Endothelial cell of umbilical vein (primary cell): ENCODE results near the gene LDLRAD3. TPM values are rescaled to one million over a fixed set of nuclear protein-coding genes. Genes with fewer than 3 reads are reported as not detected.

ENCODE experiments used
- BruUV-seq: library from RNA; stranded (reverse); fragments of 400-500 nt; replicated peaks from 2 replicates; lab custom pipeline; 2021; lab: Mats Ljungman, UMichigan
- CTCF ChIA-PET: fragments of 300-600, 350-600 bp; sonication (Branson Sonifier 250); formaldehyde crosslinking; loops from one replicate; lab custom pipeline; 2021; ENCODE audit warnings: antibody characterized with exemption, inconsistent platforms; lab: Charles Lee
- POLR2A ChIA-PET: fragments of 300-600, 350-600 bp; sonication (Branson Sonifier 250); formaldehyde crosslinking; loops from one replicate; lab custom pipeline; 2021; ENCODE audit warnings: antibody characterized with exemption, inconsistent platforms; lab: Charles Lee
- DNase-seq: peaks from one replicate; pipeline ENCODE4 v3.0.0-alpha.2; 2011; ENCODE audit warnings: low read depth, low spot score
- FAIRE-seq: peaks from 2 replicates; lab custom pipeline; 2011; peaks lifted over from hg19 to GRCh38; lab: Jason Lieb, UNC
- H2AFZ ChIP-seq: 2 replicates; pipeline ENCODE4 v1.6.0; 2012; ENCODE audit warnings: low read depth, low read length, control low read depth, inconsistent platforms
- H3K27ac ChIP-seq: 2 replicates; pipeline ENCODE4 v1.5.1; 2011; ENCODE audit warnings: low read depth, mild to moderate bottlenecking, control low read depth, low read length, moderate library complexity; ENCODE audit not compliant: insufficient read depth
- H3K27me3 ChIP-seq, 2 experiments: 2 replicates each; pipeline versions ENCODE4 v1.6.0 to v1.6.1; 2011; ENCODE audit warnings: low read length in 2 of 2, mixed read lengths in 1 of 2; ENCODE audit not compliant: control insufficient read depth in 2 of 2, insufficient read depth in 2 of 2
- H3K36me3 ChIP-seq, 2 experiments: 2 replicates in 1 of 2; 3 replicates in 1 of 2; pipeline ENCODE4 v1.5.1; 2011; ENCODE audit warnings: low read length in 2 of 2, mild to moderate bottlenecking in 1 of 2, moderate library complexity in 1 of 2; ENCODE audit not compliant: control insufficient read depth in 2 of 2, insufficient read depth in 2 of 2; ENCODE audit errors: extremely low read depth in 1 of 2
- H3K4me1 ChIP-seq: 3 replicates; pipeline ENCODE4 v1.5.1; 2011; ENCODE audit warnings: mild to moderate bottlenecking, low read length; ENCODE audit not compliant: control insufficient read depth, insufficient read depth; ENCODE audit errors: extremely low read depth
- H3K4me2 ChIP-seq: 2 replicates; pipeline ENCODE4 v1.6.1; 2011; ENCODE audit warnings: low read length, control low read depth, mixed read lengths; ENCODE audit not compliant: insufficient read depth
- H3K4me3 ChIP-seq, 3 experiments: fragments of 200-600 bp in 1 of 3; sonication (generic), shearing (Covaris generic) in 1 of 3; replicated peaks in 1 of 3; 2 replicates each; pipeline ENCODE4 v1.5.1; 2011 to 2016; ENCODE audit warnings: control low read depth in 3 of 3, low read length in 3 of 3, mild to moderate bottlenecking in 2 of 3, inconsistent platforms in 1 of 3, low read depth in 1 of 3, moderate library complexity in 1 of 3; ENCODE audit not compliant: insufficient read depth in 1 of 3
- H3K79me2 ChIP-seq: 2 replicates; pipeline ENCODE4 v1.6.0; 2012; ENCODE audit warnings: low read length, inconsistent platforms; ENCODE audit not compliant: control insufficient read depth, insufficient read depth
- H3K9ac ChIP-seq: replicated peaks from 2 replicates; pipeline ENCODE3; 2011; ENCODE audit warnings: low read length, control low read depth; ENCODE audit not compliant: insufficient read depth; ENCODE audit errors: extremely low read depth
- H3K9me1 ChIP-seq: replicated peaks from 3 replicates; pipeline ENCODE4 v1.6.0; 2011; ENCODE audit warnings: mild to moderate bottlenecking, low read length; ENCODE audit not compliant: control insufficient read depth, insufficient read depth; ENCODE audit errors: extremely low read depth
- H3K9me3 ChIP-seq: replicated peaks from 2 replicates; pipeline ENCODE4 v1.5.1; 2012; ENCODE audit warnings: low read length, inconsistent platforms; ENCODE audit not compliant: control insufficient read depth, insufficient read depth
- H4K20me1 ChIP-seq: replicated peaks from 2 replicates; pipeline ENCODE3; 2011; ENCODE audit warnings: mild to moderate bottlenecking, low read length; ENCODE audit not compliant: control insufficient read depth, insufficient read depth; ENCODE audit errors: extremely low read depth
- CTCF ChIP-seq, 2 donors: IDR thresholded peaks; 1 replicate in 1 of 2; 2 replicates in 1 of 2; pipeline ENCODE4 v1.5.1; 2011; ENCODE audit warnings: low read length in 2 of 2, mild to moderate bottlenecking in 2 of 2, moderate library complexity in 2 of 2, control low read depth in 1 of 2, inconsistent platforms in 1 of 2, low read depth in 1 of 2; ENCODE audit not compliant: insufficient read depth in 1 of 2; ENCODE audit errors: extremely low read depth in 1 of 2
- EZH2 ChIP-seq: IDR thresholded peaks from 2 replicates; pipeline ENCODE4 v1.6.1; 2012; ENCODE audit warnings: borderline replicate concordance, low read depth, mild to moderate bottlenecking, moderate library complexity, low read length, inconsistent platforms; ENCODE audit not compliant: severe bottlenecking
- FOS ChIP-seq: IDR thresholded peaks from 2 replicates; pipeline ENCODE4 v1.6.1; 2011; ENCODE audit warnings: mild to moderate bottlenecking, low read length, moderate library complexity, borderline replicate concordance; ENCODE audit not compliant: insufficient read depth
- GATA2 ChIP-seq: IDR thresholded peaks from 2 replicates; pipeline ENCODE4 v1.7.0; 2011; ENCODE audit warnings: low read depth, mild to moderate bottlenecking, moderate library complexity, mixed read lengths, low read length; ENCODE audit not compliant: insufficient read length, insufficient read depth
- JUN ChIP-seq: IDR thresholded peaks from 2 replicates; pipeline ENCODE4 v1.6.1; 2011; ENCODE audit warnings: borderline replicate concordance, low read depth; ENCODE audit not compliant: insufficient read length, insufficient read depth
- MAX ChIP-seq: IDR thresholded peaks from 2 replicates; pipeline ENCODE4 v1.6.1; 2011; ENCODE audit not compliant: insufficient read depth, insufficient read length
- MYC ChIP-seq: IDR thresholded peaks from one replicate; pipeline ENCODE4 v1.6.1; 2011; ENCODE audit warnings: mild to moderate bottlenecking, low read depth, low read length
- POLR2A ChIP-seq: IDR thresholded peaks from 2 replicates; pipeline ENCODE4 v1.6.1; 2012; ENCODE audit warnings: low read depth, mild to moderate bottlenecking, control low read depth, low read length
- POLR2AphosphoS5 ChIP-seq: IDR thresholded peaks from 2 replicates; pipeline ENCODE4 v1.6.1; 2012; ENCODE audit warnings: low read depth, mild to moderate bottlenecking, control low read depth, low read length, moderate library complexity; ENCODE audit not compliant: insufficient read depth
- dilution Hi-C: fragments of 300-500 bp; cut with MboI; formaldehyde crosslinking; loops from one replicate; pipeline ENCODE4 v1.15.0; 2019; ENCODE audit warnings: low sequenced_read_pairs; ENCODE audit not compliant: extremely low pct_ligation_motif_present
- intact Hi-C: fragments of 100-400 bp; cut with micrococcal nuclease; formaldehyde crosslinking; loops from one replicate; pipeline ENCODE4 v1.10.0; 2022
- polyA plus RNA-seq, 4 experiments: library from polyadenylated mRNA; depleted of rRNA in 3 of 4; stranded (reverse) in 3 of 4; unstranded in 1 of 4; fragments of >200 nt; gene quantifications; 2 replicates each; pipeline versions ENCODE4 v1.2.1 to v1.2.3, GENCODE V29; 2011 to 2012; ENCODE audit warnings: missing spikeins in 1 of 4
- total RNA-seq: library from RNA; stranded (reverse); gene quantifications from 2 replicates; pipeline ENCODE4 v1.2.3, GENCODE V29; 2021

Gene LDLRAD3
- total and polyA plus RNA-seq, 2 donors (not counting 3 experiments of a cell fraction or from before 2014, with no cell fraction given) = 17.9 to 25.1 TPM

GRCh38 chr11:35932121-35932520 is 11.7 kb upstream of the LDLRAD3 start:
- Histone ChIP-seq H3K27ac (no peak overlapping the region), H3K27me3 (peaks cover 0 to 5% of the 10 kb centered on the region in 2 experiments), H3K9ac (no peak overlapping the region), H4K20me1 (no peaks in the 10 kb centered on the region), H3K4me2 (no peak overlapping the region), H2AFZ (no peak overlapping the region), H3K4me3 (no peak overlapping the region), H3K9me3 (no peaks in the 10 kb centered on the region), H3K79me2 (no peaks in the 10 kb centered on the region), H3K4me1 (no peaks in the 10 kb centered on the region), H3K9me1 (no peaks in the 10 kb centered on the region), H3K36me3 (no peaks in the 10 kb centered on the region)
- no TSS peak for BruUV-seq
- intact Hi-C loops (no loop called here), dilution Hi-C loops (no loop called here)
- ChIA-PET CTCF (interaction anchor here (1.0 to 1.1 kb wide), 2 partner anchors 110 to 327 kb away, joined by 3 to 4 read pairs; no protein-coding TSS in a partner anchor), POLR2A (no interaction called here)
- FAIRE-seq (no peak), DNase-seq (no peak)
- no peak for TF ChIP-seq POLR2AphosphoS5
- no peak for TF ChIP-seq MYC
- no peak for TF ChIP-seq EZH2

- dilution Hi-C loops = no loop called here
Measured at GRCh38 chr11:35932681-35933319, 11.1 kb upstream of the LDLRAD3 start.

More at GRCh38 chr11:35932681-35933319, 11.1 kb upstream of the LDLRAD3 start:
- no peaks in the 10 kb centered on the region for H4K20me1 ChIP-seq
- H2AFZ ChIP-seq = no peak overlapping the region
- TF ChIP-seq POLR2AphosphoS5 = no peak
- TF ChIP-seq GATA2 = no peak
- TF ChIP-seq POLR2A = no peak
- TF ChIP-seq JUN = no peak
- no peak for TF ChIP-seq MYC
- TF ChIP-seq FOS = no peak
- TF ChIP-seq EZH2 = no peak
- no peak for TF ChIP-seq CTCF (IDR thresholded peaks at IDR 0.05; ENCODE audit: extremely low read depth in 1 of 2, insufficient read depth in 1 of 2, low read depth in 1 of 2, low read length in 2 of 2)
- TF ChIP-seq MAX = no peak
- no TSS peak for BruUV-seq
- POLR2A ChIA-PET = no interaction called here
- H3K79me2 ChIP-seq = no peaks in the 10 kb centered on the region
- no peaks in the 10 kb centered on the region for H3K4me1 ChIP-seq
- FAIRE-seq (no peak), DNase-seq (no peak)
- H3K9me1 ChIP-seq = no peaks in the 10 kb centered on the region
- CTCF ChIA-PET = interaction anchor here (1.0 to 1.7 kb wide), 5 partner anchors 13 to 326 kb away, joined by 3 to 8 read pairs (median 3); no protein-coding TSS in a partner anchor
- no peak overlapping the region for H3K4me3 ChIP-seq
- no peaks in the 10 kb centered on the region for H3K36me3 ChIP-seq
- no peak overlapping the region for H3K4me2 ChIP-seq
- no peaks in the 10 kb centered on the region for H3K9me3 ChIP-seq
- intact Hi-C loops = no loop called here
- H3K27me3 ChIP-seq = peaks cover 0 to 5% of the 10 kb centered on the region in 2 experiments
- no peak overlapping the region for H3K27ac ChIP-seq
- H3K9ac ChIP-seq = no peak overlapping the region
